Fibroblast of skin of left quadriceps (primary cell): ENCODE results near the gene SPATA12.

Experiments
- DNase-seq, 2 experiments: peaks; one replicate each; pipeline ENCODE4 v3.0.0-alpha.2; 2013; ENCODE audit warnings: low read depth in 2 of 2

The SPATA12 gene

GRCh38 chr3:57060089-57060821 lies at the start of gene SPATA12:
Gene SPATA12 (plus strand): TSS chr3:57060664. CDS start chr3:57073695, 13,031 bp downstream.
- peak in 1 of 2 experiments; percentile 45 for DNase-seq

GRCh38 chr3:57011022-57011421 lies 49.4 kb upstream of the SPATA12 start:
- no peak for DNase-seq

- DNase-seq, result no peak
These were observed 47.6 kb upstream of the SPATA12 start for GRCh38 chr3:57012847-57013246.

- no peak for DNase-seq
These were observed 45.1 kb upstream of the SPATA12 start for GRCh38 chr3:57015350-57015729.

- no peak for DNase-seq
These were observed 44.6 kb upstream of the SPATA12 start for GRCh38 chr3:57015912-57016311.

- no peak for DNase-seq
These were observed 43.0 kb upstream of the SPATA12 start for GRCh38 chr3:57017459-57017845.

GRCh38 chr3:57018246-57018645 lies 42.2 kb upstream of the SPATA12 start:
- DNase-seq, result no peak

- no peak for DNase-seq
These were observed 41.4 kb upstream of the SPATA12 start for GRCh38 chr3:57019057-57019456.

GRCh38 chr3:57025237-57025636 lies 35.2 kb upstream of the SPATA12 start:
- no peak for DNase-seq

- no peak for DNase-seq
These were observed 33.5 kb upstream of the SPATA12 start for GRCh38 chr3:57026944-57027343.

GRCh38 chr3:57029383-57029782 lies 31.1 kb upstream of the SPATA12 start:
- DNase-seq, result no peak

- no peak for DNase-seq
These were observed 30.5 kb upstream of the SPATA12 start for GRCh38 chr3:57029924-57030323.

GRCh38 chr3:57030721-57031120 lies 29.7 kb upstream of the SPATA12 start:
- no peak for DNase-seq

- no peak for DNase-seq
These were observed 28.6 kb upstream of the SPATA12 start for GRCh38 chr3:57031631-57032541.

- no peak for DNase-seq
These were observed 23.5 kb upstream of the SPATA12 start for GRCh38 chr3:57036952-57037351.

GRCh38 chr3:57038466-57039164 lies 21.8 kb upstream of the SPATA12 start:
- DNase-seq, result no peak

- no peak for DNase-seq
These were observed 18.8 kb upstream of the SPATA12 start for GRCh38 chr3:57041674-57042073.

GRCh38 chr3:57043518-57043917 lies 16.9 kb upstream of the SPATA12 start:
- DNase-seq, result no peak

GRCh38 chr3:57046101-57046765 lies 14.2 kb upstream of the SPATA12 start:
- DNase-seq, result no peak

GRCh38 chr3:57048052-57048671 lies 12.3 kb upstream of the SPATA12 start:
- peak; percentile 58 to 60 for DNase-seq

GRCh38 chr3:57048728-57049127 lies 11.7 kb upstream of the SPATA12 start:
- DNase-seq, result no peak
